Common myeloid progenitor, CD34-positive (primary cell): Measurements from ENCODE around the gene COL5A2.
A peak's percentile ranks its signal among the peaks of the same experiment; 100 is the strongest.

Source experiments
- CTCF ChIA-PET: fragments of 350-600 bp; sonication (Branson Sonifier 250); formaldehyde crosslinking; loops from one replicate; lab custom pipeline; 2021; ENCODE audit warnings: antibody characterized with exemption; lab: Charles Lee
- POLR2A ChIA-PET: fragments of 350-600 bp; sonication (Branson Sonifier 250); formaldehyde crosslinking; loops from one replicate; lab custom pipeline; 2021; ENCODE audit warnings: antibody characterized with exemption; lab: Charles Lee
- DNase-seq, 3 donors: peaks; one replicate each; pipeline versions ENCODE4 v3.0.0 to v3.0.0-alpha.2; 2013
- H3K27ac ChIP-seq, 2 experiments: 1 replicate in 1 of 2; 2 replicates in 1 of 2; pipeline ENCODE4 v1.7.0; 2013; ENCODE audit warnings: inconsistent platforms in 2 of 2, low read length in 2 of 2, mild to moderate bottlenecking in 2 of 2, low read depth in 1 of 2, moderate library complexity in 1 of 2; ENCODE audit not compliant: severe bottlenecking in 2 of 2, insufficient read depth in 1 of 2, poor library complexity in 1 of 2
- H3K27me3 ChIP-seq, 5 experiments: replicated peaks in 2 of 5; 1 replicate in 3 of 5; 2 replicates in 2 of 5; pipeline versions ENCODE4 v1.6.1 to v1.7.0; 2013; ENCODE audit warnings: low read length in 4 of 5, mild to moderate bottlenecking in 2 of 5, moderate library complexity in 2 of 5, inconsistent platforms in 1 of 5; ENCODE audit not compliant: insufficient read depth in 5 of 5, control insufficient read depth in 4 of 5
- H3K36me3 ChIP-seq, 4 experiments: 1 replicate in 2 of 4; 2 replicates in 2 of 4; pipeline versions ENCODE4 v1.6.1 to v1.7.0; 2013; ENCODE audit warnings: low read length in 3 of 4, control low read depth in 1 of 4, mild to moderate bottlenecking in 1 of 4; ENCODE audit not compliant: control insufficient read depth in 4 of 4, insufficient read depth in 4 of 4
- H3K4me1 ChIP-seq, 4 experiments: 1 replicate in 3 of 4; 2 replicates in 1 of 4; pipeline versions ENCODE4 v1.6.1 to v1.7.1; 2013; ENCODE audit warnings: low read length in 3 of 4, mild to moderate bottlenecking in 3 of 4, control low read depth in 1 of 4, inconsistent platforms in 1 of 4, moderate library complexity in 1 of 4; ENCODE audit not compliant: control insufficient read depth in 4 of 4, insufficient read depth in 4 of 4; ENCODE audit errors: control extremely low read depth in 1 of 4
- H3K4me3 ChIP-seq, 7 experiments: 1 replicate in 4 of 7; 2 replicates in 3 of 7; pipeline versions ENCODE4 v1.5.1 to v1.7.0; 2013; ENCODE audit warnings: mild to moderate bottlenecking in 7 of 7, low read length in 6 of 7, moderate library complexity in 6 of 7, inconsistent platforms in 2 of 7, low read depth in 2 of 7, control low read depth in 1 of 7; ENCODE audit not compliant: insufficient read depth in 4 of 7, control insufficient read depth in 1 of 7; ENCODE audit errors: extremely low read depth in 1 of 7
- H3K9me3 ChIP-seq, 5 experiments: 1 replicate in 4 of 5; 2 replicates in 1 of 5; pipeline versions ENCODE4 v1.6.1 to v1.7.1; 2013; ENCODE audit warnings: low read length in 4 of 5, mild to moderate bottlenecking in 2 of 5, inconsistent platforms in 1 of 5, low read depth in 1 of 5, moderate library complexity in 1 of 5; ENCODE audit not compliant: control insufficient read depth in 4 of 5, insufficient read depth in 2 of 5; ENCODE audit errors: control extremely low read depth in 1 of 5
- WGBS: methylation state at CpG from one replicate; pipeline ENCODE4 v1.1.5; 2013; ENCODE audit not compliant: insufficient coverage; 5-methylcytosine and 5-hydroxymethylcytosine counted together

The COL5A2 gene

GRCh38 chr2:188986839-188987238, 192.7 kb downstream of the COL5A2 start:
- no peak overlapping the region for H3K27ac ChIP-seq
- WGBS = 100% methylated on average over 2 of the region's 4 CpGs
- no peaks in the 10 kb centered on the region for H3K36me3 ChIP-seq

GRCh38 chr2:188984680-188985079, 194.9 kb downstream of the COL5A2 start:
- CTCF ChIA-PET = no interaction called here

More at GRCh38 chr2:188986839-188987238, 192.7 kb downstream of the COL5A2 start:
- Histone ChIP-seq H3K4me1 (no peaks in the 10 kb centered on the region), H3K9me3 (no peaks in the 10 kb centered on the region), H3K27me3 (no peaks in the 10 kb centered on the region), H3K4me3 (no peak overlapping the region)
- CTCF ChIA-PET = no interaction called here
- no peak for DNase-seq
- POLR2A ChIA-PET = no interaction called here

GRCh38 chr2:188984065-188984491, 195.5 kb downstream of the COL5A2 start:
- ChIA-PET POLR2A (no interaction called here), CTCF (no interaction called here)
- H3K36me3 ChIP-seq = no peaks in the 10 kb centered on the region
- no peak for DNase-seq
- H3K9me3 ChIP-seq = no peaks in the 10 kb centered on the region
- H3K27me3 ChIP-seq = peaks cover 0 to 2% (median 0%) of the 10 kb centered on the region in 5 experiments
- no peaks in the 10 kb centered on the region for H3K4me1 ChIP-seq
- no peak overlapping the region for H3K27ac ChIP-seq
- no peak overlapping the region for H3K4me3 ChIP-seq

More at GRCh38 chr2:188984680-188985079, 194.9 kb downstream of the COL5A2 start:
- no peak overlapping the region for H3K27ac ChIP-seq
- no peak overlapping the region for H3K4me3 ChIP-seq
- peaks cover 0 to 1% (median 0%) of the 10 kb centered on the region in 5 experiments for H3K27me3 ChIP-seq
- DNase-seq = no peak
- POLR2A ChIA-PET = no interaction called here
- no peaks in the 10 kb centered on the region for H3K4me1 ChIP-seq
- no peaks in the 10 kb centered on the region for H3K9me3 ChIP-seq
- 96% methylated on average over 2 of the region's 5 CpGs for WGBS
- no peaks in the 10 kb centered on the region for H3K36me3 ChIP-seq

- no peak overlapping the region for H3K4me3 ChIP-seq
- CTCF ChIA-PET = no interaction called here
- H3K27ac ChIP-seq = no peak overlapping the region
- DNase-seq = peak in 1 of 3 donors; percentile 3
- no peaks in the 10 kb centered on the region for H3K9me3 ChIP-seq
- peaks cover 0 to 2% (median 0%) of the 10 kb centered on the region in 5 experiments for H3K27me3 ChIP-seq
- WGBS = 88% methylated on average over 2 of the region's 4 CpGs
- no peaks in the 10 kb centered on the region for H3K4me1 ChIP-seq
- POLR2A ChIA-PET = no interaction called here
- no peaks in the 10 kb centered on the region for H3K36me3 ChIP-seq
Measured at GRCh38 chr2:188983427-188984064, 196.0 kb downstream of the COL5A2 start.
